Measurements from ENCODE around the gene KCNK15. TPM values are rescaled to one million over a fixed set of nuclear protein-coding genes. Genes with fewer than 3 reads are reported as not detected.
A peak's percentile ranks its signal among the peaks of the same experiment; 100 is the strongest.

KCNK15 gene
- total and polyA plus RNA-seq, 4 donors, result 0.48 to 2.6 (median 1.1) TPM

DNA sequence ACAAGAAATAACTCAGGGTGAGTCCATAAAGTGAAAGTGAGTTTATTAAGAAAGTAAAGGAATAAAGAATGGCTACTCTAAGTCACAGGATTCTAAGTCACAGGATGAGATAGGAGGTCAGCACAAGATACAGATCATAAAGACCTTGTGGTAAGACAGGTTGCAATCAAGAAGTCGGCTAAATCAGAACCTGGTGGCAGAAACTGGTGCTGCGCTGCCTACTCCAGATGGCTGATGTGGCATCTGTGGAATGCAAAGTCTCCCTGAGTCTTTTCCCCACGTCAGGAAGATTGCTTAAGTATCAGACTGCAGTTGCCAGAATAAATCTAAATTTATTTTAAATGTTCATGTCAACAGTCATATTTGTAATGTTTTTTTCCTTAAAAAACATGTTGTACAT lies 10.7 kb upstream of the KCNK15 start:
- DNase-seq, result no peak
- no peak for ATAC-seq (ENCODE audit: insufficient read depth, low FRiP score)
- TF ChIP-seq, protein P1, sequence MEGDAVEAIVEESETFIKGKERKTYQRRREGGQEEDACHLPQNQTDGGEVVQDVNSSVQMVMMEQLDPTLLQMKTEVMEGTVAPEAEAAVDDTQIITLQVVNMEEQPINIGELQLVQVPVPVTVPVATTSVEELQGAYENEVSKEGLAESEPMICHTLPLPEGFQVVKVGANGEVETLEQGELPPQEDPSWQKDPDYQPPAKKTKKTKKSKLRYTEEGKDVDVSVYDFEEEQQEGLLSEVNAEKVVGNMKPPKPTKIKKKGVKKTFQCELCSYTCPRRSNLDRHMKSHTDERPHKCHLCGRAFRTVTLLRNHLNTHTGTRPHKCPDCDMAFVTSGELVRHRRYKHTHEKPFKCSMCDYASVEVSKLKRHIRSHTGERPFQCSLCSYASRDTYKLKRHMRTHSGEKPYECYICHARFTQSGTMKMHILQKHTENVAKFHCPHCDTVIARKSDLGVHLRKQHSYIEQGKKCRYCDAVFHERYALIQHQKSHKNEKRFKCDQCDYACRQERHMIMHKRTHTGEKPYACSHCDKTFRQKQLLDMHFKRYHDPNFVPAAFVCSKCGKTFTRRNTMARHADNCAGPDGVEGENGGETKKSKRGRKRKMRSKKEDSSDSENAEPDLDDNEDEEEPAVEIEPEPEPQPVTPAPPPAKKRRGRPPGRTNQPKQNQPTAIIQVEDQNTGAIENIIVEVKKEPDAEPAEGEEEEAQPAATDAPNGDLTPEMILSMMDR (IDR thresholded peaks at IDR 0.05; ENCODE audit: control extremely low read depth, extremely low read depth), result no peak
- no peak overlapping the region for H3K27ac ChIP-seq (ENCODE audit: low read depth in 1 of 2, low read length in 1 of 2)
- H3K36me3 ChIP-seq (ENCODE audit: control insufficient read depth in 4 of 4, insufficient read depth in 4 of 4, low read length in 4 of 4), result no peaks in the 10 kb centered on the region
- H3K27me3 ChIP-seq (ENCODE audit: control insufficient read depth in 3 of 3, insufficient read depth in 3 of 3, low read length in 2 of 3), result no peaks in the 10 kb centered on the region
- 51 to 82% methylated on average over 3 of the region's 3 CpGs for WGBS, 2 donors
- H3K4me3 ChIP-seq, result no peak overlapping the region
- no peak overlapping the region for H3K9ac ChIP-seq (ENCODE audit: insufficient read depth in 1 of 2, low read length in 2 of 2)
- H3K4me1 ChIP-seq (ENCODE audit: control insufficient read depth in 5 of 5, insufficient read depth in 5 of 5, low read length in 5 of 5), result peaks cover 0 to 10% (median 2%) of the 10 kb centered on the region in 5 donors
- no peaks in the 10 kb centered on the region for H3K9me3 ChIP-seq (ENCODE audit: control insufficient read depth in 4 of 4, insufficient read depth in 3 of 4, low read length in 3 of 4)

DNA sequence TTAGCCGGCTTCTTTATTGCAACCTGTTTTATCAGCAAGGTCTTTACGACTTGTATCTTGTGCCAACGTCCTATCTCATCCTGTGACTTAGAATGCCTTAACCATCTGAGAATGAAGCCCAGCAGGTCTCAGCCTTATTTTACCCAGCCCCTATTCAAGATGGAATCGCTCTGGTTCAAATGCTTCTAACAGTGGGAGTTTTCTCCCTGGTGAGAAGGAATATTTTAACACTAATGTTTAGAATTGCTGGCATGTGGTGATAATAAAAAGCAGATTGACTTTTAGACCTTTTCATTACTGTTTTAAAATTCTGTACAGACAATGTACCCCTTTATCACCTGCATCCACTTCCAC lies 9.9 kb upstream of the KCNK15 start:
- H3K4me3 ChIP-seq, result no peak overlapping the region
- H3K9ac ChIP-seq (ENCODE audit: insufficient read depth in 1 of 2, low read length in 2 of 2), result no peak overlapping the region
- no peaks in the 10 kb centered on the region for H3K27me3 ChIP-seq (ENCODE audit: control insufficient read depth in 3 of 3, insufficient read depth in 3 of 3, low read length in 2 of 3)
- no peaks in the 10 kb centered on the region for H3K36me3 ChIP-seq (ENCODE audit: control insufficient read depth in 4 of 4, insufficient read depth in 4 of 4, low read length in 4 of 4)
- DNase-seq (no peak), ATAC-seq (ENCODE audit: insufficient read depth, low FRiP score) (no peak)
- H3K4me1 ChIP-seq (ENCODE audit: control insufficient read depth in 5 of 5, insufficient read depth in 5 of 5, low read length in 5 of 5), result peaks cover 0 to 15% (median 2%) of the 10 kb centered on the region in 5 donors
- TF ChIP-seq, protein P1 (IDR thresholded peaks at IDR 0.05; ENCODE audit: control extremely low read depth, extremely low read depth), result no peak
- H3K9me3 ChIP-seq (ENCODE audit: control insufficient read depth in 4 of 4, insufficient read depth in 3 of 4, low read length in 3 of 4), result no peaks in the 10 kb centered on the region
- WGBS, 2 donors, result 96% methylated on average over 4 of the region's 4 CpGs
- H3K27ac ChIP-seq (ENCODE audit: low read depth in 1 of 2, low read length in 1 of 2), result no peak overlapping the region

DNA sequence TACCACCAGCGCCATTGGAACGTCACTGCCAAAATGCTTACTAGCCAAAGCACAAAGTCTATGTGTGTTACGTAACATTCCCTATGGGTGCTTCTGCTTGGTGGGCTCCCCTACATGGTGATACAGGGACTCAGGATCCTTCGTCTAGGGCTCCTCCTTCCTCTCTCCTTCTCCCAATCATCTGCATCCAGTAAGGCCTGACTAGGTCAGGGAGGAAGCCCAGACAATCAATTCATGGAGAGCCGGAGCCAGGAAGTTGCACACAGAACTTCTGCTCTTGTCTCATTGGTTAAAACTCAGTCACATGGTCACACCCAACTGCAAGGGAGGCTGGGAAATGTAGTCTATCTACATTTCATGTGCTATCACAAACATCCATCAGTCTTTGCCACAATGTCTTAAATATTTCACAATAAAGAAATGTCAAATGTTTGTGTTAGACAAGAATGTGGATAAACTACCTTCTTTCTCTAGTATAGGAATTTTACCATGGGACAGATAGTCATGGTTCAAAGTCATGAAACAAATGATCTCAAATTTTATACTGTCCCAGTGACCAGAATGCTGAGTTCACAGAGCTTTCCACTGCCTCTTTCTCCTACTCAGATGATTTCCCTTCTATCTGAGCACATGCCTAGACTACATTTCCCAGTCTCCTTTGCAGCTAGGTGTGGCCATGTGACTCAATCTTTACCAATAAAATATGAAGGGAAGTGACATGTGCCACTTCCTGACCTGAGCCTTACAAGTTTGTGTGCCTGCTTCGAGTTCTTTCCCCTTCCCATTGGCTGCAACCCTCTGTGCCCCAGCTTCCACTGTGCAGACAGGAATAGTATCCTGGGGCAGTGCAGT lies 9.3 kb upstream of the KCNK15 start:
- Histone ChIP-seq H3K4me3 (no peak overlapping the region), H3K4me1 (ENCODE audit: control insufficient read depth in 5 of 5, insufficient read depth in 5 of 5, low read length in 5 of 5) (peaks cover 0 to 15% (median 2%) of the 10 kb centered on the region in 5 donors), H3K27ac (ENCODE audit: low read depth in 1 of 2, low read length in 1 of 2) (no peak overlapping the region), H3K9ac (ENCODE audit: insufficient read depth in 1 of 2, low read length in 2 of 2) (no peak overlapping the region), H3K9me3 (ENCODE audit: control insufficient read depth in 4 of 4, insufficient read depth in 3 of 4, low read length in 3 of 4) (no peaks in the 10 kb centered on the region), H3K27me3 (ENCODE audit: control insufficient read depth in 3 of 3, insufficient read depth in 3 of 3, low read length in 2 of 3) (no peaks in the 10 kb centered on the region), H3K36me3 (ENCODE audit: control insufficient read depth in 4 of 4, insufficient read depth in 4 of 4, low read length in 4 of 4) (no peaks in the 10 kb centered on the region)
- ATAC-seq (ENCODE audit: insufficient read depth, low FRiP score) (peak; percentile 73), DNase-seq (peak; percentile 57 to 79 (median 75))
- 34 to 41% methylated on average over 6 of the region's 6 CpGs for WGBS, 2 donors
- TF ChIP-seq, protein P1 (IDR thresholded peaks at IDR 0.05; ENCODE audit: control extremely low read depth, extremely low read depth), result no peak
